ENCODE data around the gene CA9.
"Not testable (repeated sequence)": the region's sequence is repeated elsewhere in the genome, so short reads cannot be mapped to it uniquely, and the experiment has no call there.

DNA sequence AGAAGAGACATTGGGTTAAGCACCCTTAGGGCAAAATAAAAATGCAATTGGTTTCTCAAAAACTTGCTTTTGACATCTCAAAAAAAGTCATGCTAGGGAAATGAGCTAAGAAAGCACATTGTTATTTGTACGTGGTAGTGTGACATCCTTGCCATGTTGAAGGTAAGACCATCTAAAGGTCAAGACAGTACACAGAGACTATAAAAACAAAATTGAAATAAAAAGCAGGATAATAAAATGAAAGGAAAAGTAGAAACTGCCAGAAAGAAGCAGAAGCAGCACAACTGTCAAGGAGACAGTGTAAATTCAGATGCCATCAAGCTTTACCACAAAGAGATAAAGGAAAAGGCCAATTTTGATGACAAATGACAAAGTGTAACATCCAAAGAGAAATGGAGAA lies 34.5 kb upstream of the CA9 start:
- TF ChIP-seq, protein P1, sequence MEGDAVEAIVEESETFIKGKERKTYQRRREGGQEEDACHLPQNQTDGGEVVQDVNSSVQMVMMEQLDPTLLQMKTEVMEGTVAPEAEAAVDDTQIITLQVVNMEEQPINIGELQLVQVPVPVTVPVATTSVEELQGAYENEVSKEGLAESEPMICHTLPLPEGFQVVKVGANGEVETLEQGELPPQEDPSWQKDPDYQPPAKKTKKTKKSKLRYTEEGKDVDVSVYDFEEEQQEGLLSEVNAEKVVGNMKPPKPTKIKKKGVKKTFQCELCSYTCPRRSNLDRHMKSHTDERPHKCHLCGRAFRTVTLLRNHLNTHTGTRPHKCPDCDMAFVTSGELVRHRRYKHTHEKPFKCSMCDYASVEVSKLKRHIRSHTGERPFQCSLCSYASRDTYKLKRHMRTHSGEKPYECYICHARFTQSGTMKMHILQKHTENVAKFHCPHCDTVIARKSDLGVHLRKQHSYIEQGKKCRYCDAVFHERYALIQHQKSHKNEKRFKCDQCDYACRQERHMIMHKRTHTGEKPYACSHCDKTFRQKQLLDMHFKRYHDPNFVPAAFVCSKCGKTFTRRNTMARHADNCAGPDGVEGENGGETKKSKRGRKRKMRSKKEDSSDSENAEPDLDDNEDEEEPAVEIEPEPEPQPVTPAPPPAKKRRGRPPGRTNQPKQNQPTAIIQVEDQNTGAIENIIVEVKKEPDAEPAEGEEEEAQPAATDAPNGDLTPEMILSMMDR (IDR thresholded peaks at IDR 0.05; ENCODE audit: low read depth, low read length): not testable (repeated sequence)
- not testable (repeated sequence) for TF ChIP-seq EZH2phosphoT487 (IDR thresholded peaks at IDR 0.05; ENCODE audit: low read depth)

Data from OCI-LY3 (cell line).